GM12878 (cell line): ENCODE measurements around the gene PROC. TPM values are rescaled to one million over a fixed set of nuclear protein-coding genes. Genes with fewer than 3 reads are reported as not detected.

Experiments
- ATAC-seq: fragments of 200-7000 bp; cut with Tn5 transposase; 3 replicates; pipeline ENCODE4 v1.9.1; 2020; ENCODE audit warnings: mild to moderate bottlenecking, moderate library complexity
- BruUV-seq: library from RNA; stranded (reverse); fragments of 400-500 nt; replicated peaks from 2 replicates; lab custom pipeline; 2021; lab: Mats Ljungman, UMichigan
- CTCF ChIA-PET: fragments of 300-600 bp; sonication (Branson Sonifier 250); formaldehyde crosslinking; extraction: SDS; loops from one replicate; lab custom pipeline; 2021; ENCODE audit warnings: inconsistent platforms; lab: Yijun Ruan, JAX
- POLR2A ChIA-PET: fragments of 350-600 bp; formaldehyde crosslinking; extraction: SDS; loops from one replicate; lab custom pipeline; 2021; ENCODE audit warnings: inconsistent platforms; lab: Charles Lee
- RAD21 ChIA-PET: fragments of 300-600 bp; sonication (Branson Sonifier 250); formaldehyde crosslinking; loops from one replicate; lab custom pipeline; 2023; ENCODE audit warnings: antibody characterized with exemption; ENCODE audit not compliant: unreplicated experiment; lab: Charles Lee
- SMC1A ChIA-PET: fragments of 300-600 bp; sonication (Branson Sonifier 250); formaldehyde crosslinking; loops from one replicate; lab custom pipeline; 2023; ENCODE audit not compliant: unreplicated experiment, uncharacterized antibody; lab: Charles Lee
- DNase-seq: peaks from one replicate; pipeline ENCODE4 v3.0.0-alpha.2; 2011; ENCODE audit warnings: low read depth, low spot score
- FAIRE-seq: peaks from 3 replicates; lab custom pipeline; 2011; peaks lifted over from hg19 to GRCh38; lab: Jason Lieb, UNC
- H2AFZ ChIP-seq: 2 replicates; pipeline ENCODE4 v1.6.0; 2011; ENCODE audit warnings: low read depth, low read length, control low read depth; ENCODE audit not compliant: control insufficient read depth
- H3K27ac ChIP-seq: 2 replicates; pipeline ENCODE4 v1.5.1; 2011; ENCODE audit warnings: control low read depth; ENCODE audit not compliant: control insufficient read depth, insufficient read depth
- H3K27me3 ChIP-seq, 2 experiments: replicated peaks in 1 of 2; 2 replicates each; pipeline versions ENCODE4 v1.6.0 to v1.6.1; 2011; ENCODE audit warnings: low read length in 1 of 2; ENCODE audit not compliant: control insufficient read depth in 2 of 2, insufficient read depth in 2 of 2
- H3K36me3 ChIP-seq, 2 experiments: 2 replicates each; pipeline ENCODE4 v1.5.1; 2011; ENCODE audit warnings: low read length in 1 of 2; ENCODE audit not compliant: control insufficient read depth in 2 of 2, insufficient read depth in 2 of 2
- H3K4me1 ChIP-seq: 2 replicates; pipeline ENCODE4 v1.6.1; 2011; ENCODE audit warnings: mild to moderate bottlenecking, low read length, moderate library complexity, mixed read lengths; ENCODE audit not compliant: control insufficient read depth, insufficient read depth
- H3K4me2 ChIP-seq: 2 replicates; pipeline ENCODE4 v1.6.0; 2011; ENCODE audit warnings: control low read depth; ENCODE audit not compliant: control insufficient read depth, insufficient read depth
- H3K4me3 ChIP-seq: fragments of 200-600 bp; sonication (generic); 2 replicates; pipeline ENCODE4 v1.5.1; 2016
- H3K79me2 ChIP-seq: 2 replicates; pipeline ENCODE4 v1.6.0; 2011; ENCODE audit warnings: low read length; ENCODE audit not compliant: control insufficient read depth, insufficient read depth
- H3K9ac ChIP-seq: 2 replicates; pipeline ENCODE4 v1.8.0; 2011; ENCODE audit warnings: low read length, control low read depth, mixed read lengths; ENCODE audit not compliant: control insufficient read depth, insufficient read depth
- H3K9me3 ChIP-seq: replicated peaks from 3 replicates; pipeline ENCODE4 v1.5.1; 2011; ENCODE audit warnings: mild to moderate bottlenecking, low read length; ENCODE audit not compliant: control insufficient read depth, insufficient read depth
- H4K20me1 ChIP-seq: 2 replicates; pipeline ENCODE4 v1.6.0; 2011; ENCODE audit not compliant: control insufficient read depth, insufficient read depth
- BRCA1 ChIP-seq: IDR thresholded peaks from 2 replicates; pipeline ENCODE4 v1.6.1; 2011; ENCODE audit warnings: low read depth, low read length, improper control_type of control experiment
- ESRRA ChIP-seq: IDR thresholded peaks from 2 replicates; pipeline ENCODE4 v1.6.1; 2012; ENCODE audit warnings: mild to moderate bottlenecking, low read length, improper control_type of control experiment
- NFXL1 ChIP-seq: fragments of 450-650 bp; IDR thresholded peaks from 2 replicates; pipeline ENCODE4 v1.6.1; 2017; ENCODE audit warnings: antibody characterized with exemption, mild to moderate bottlenecking, borderline replicate concordance
- POU2F2 ChIP-seq: IDR thresholded peaks from 3 replicates; pipeline ENCODE4 v1.6.1; 2011; ENCODE audit warnings: low read depth, mild to moderate bottlenecking, low read length, borderline replicate concordance
- SMC3 ChIP-seq: IDR thresholded peaks from 2 replicates; pipeline ENCODE4 v1.6.1; 2011; ENCODE audit warnings: low read length, improper control_type of control experiment, borderline replicate concordance
- WRNIP1 ChIP-seq: IDR thresholded peaks from 2 replicates; pipeline ENCODE4 v1.6.1; 2011; ENCODE audit warnings: low read depth, low read length, improper control_type of control experiment, borderline replicate concordance
- YBX1 ChIP-seq: fragments of 450-650 bp; IDR thresholded peaks from 2 replicates; pipeline ENCODE4 v1.6.1; 2016; ENCODE audit warnings: antibody characterized with exemption
- ZBED1 ChIP-seq: IDR thresholded peaks from 2 replicates; pipeline ENCODE4 v1.6.1; 2016; ENCODE audit warnings: borderline replicate concordance
- ZNF274 ChIP-seq: IDR thresholded peaks from one replicate; pipeline ENCODE4 v1.8.0; 2011; ENCODE audit not compliant: insufficient read length, insufficient read depth
- ZZZ3 ChIP-seq: IDR thresholded peaks from 2 replicates; pipeline ENCODE4 v1.6.1; 2011; ENCODE audit warnings: low read depth; ENCODE audit not compliant: control insufficient read depth, insufficient read length
- WGBS: methylation state at CpG from one replicate; pipeline ENCODE4 v1.1.6; 2016; ENCODE audit warnings: low lambda C conversion rate; ENCODE audit not compliant: insufficient replicate concordance, insufficient coverage; ENCODE audit errors: missing lambda C conversion rate; 5-methylcytosine and 5-hydroxymethylcytosine counted together
- in situ Hi-C: fragments of 300-500 bp; cut with MboI; formaldehyde crosslinking; loops from 9 replicates; pipeline ENCODE4 v1.14.3; 2018; ENCODE audit warnings: mixed read lengths
- intact Hi-C: fragments of 100-400 bp; cut with micrococcal nuclease; formaldehyde crosslinking; loops from one replicate; pipeline ENCODE4 v1.14.2; 2022; ENCODE audit not compliant: unreplicated experiment
- polyA plus RNA-seq, 11 experiments: library from polyadenylated mRNA; depleted of rRNA in 4 of 11; unstranded in 6 of 11; stranded (reverse) in 5 of 11; fragments of >200 nt; fragmentation: Nextera tagmentation in 4 of 11; fragmentation: Illumina TruSeq in 1 of 11; extraction: Ambion mirVana in 4 of 11; extraction: Trizol in 1 of 11; gene quantifications; 1 replicate in 1 of 11; 2 replicates in 10 of 11; pipeline versions ENCODE4 v1.2.1 to v1.2.3, GENCODE V29; 2011 to 2016; ENCODE audit warnings: inconsistent platforms in 2 of 11, missing spikeins in 2 of 11, low read depth in 1 of 11
- total RNA-seq, 4 experiments: library from RNA; depleted of rRNA in 3 of 4; stranded (reverse); fragments of >200 nt in 3 of 4; fragmentation: Illumina TruSeq in 1 of 4; extraction: Trizol in 1 of 4; gene quantifications; 2 replicates each; pipeline versions ENCODE4 v1.2.1 to v1.2.3, GENCODE V29; 2013 to 2021
- TF ChIP-seq, protein P1 (sequence below): fragments of 450-650 bp; IDR thresholded peaks from 2 replicates; pipeline ENCODE4 v1.6.1; 2018; ENCODE audit warnings: mild to moderate bottlenecking, low read depth, moderate library complexity; ENCODE audit not compliant: partially characterized antibody
- TF ChIP-seq, protein P2 (sequence below): IDR thresholded peaks from 2 replicates; pipeline ENCODE4 v1.6.1; 2011; ENCODE audit warnings: mild to moderate bottlenecking, low read depth, low read length, moderate library complexity; ENCODE audit not compliant: insufficient replicate concordance

The PROC gene
- total and polyA plus RNA-seq, 10 of the 15 experiments (the other 5 are each of a cell fraction or from before 2014, with no cell fraction given), result not detected

DNA sequence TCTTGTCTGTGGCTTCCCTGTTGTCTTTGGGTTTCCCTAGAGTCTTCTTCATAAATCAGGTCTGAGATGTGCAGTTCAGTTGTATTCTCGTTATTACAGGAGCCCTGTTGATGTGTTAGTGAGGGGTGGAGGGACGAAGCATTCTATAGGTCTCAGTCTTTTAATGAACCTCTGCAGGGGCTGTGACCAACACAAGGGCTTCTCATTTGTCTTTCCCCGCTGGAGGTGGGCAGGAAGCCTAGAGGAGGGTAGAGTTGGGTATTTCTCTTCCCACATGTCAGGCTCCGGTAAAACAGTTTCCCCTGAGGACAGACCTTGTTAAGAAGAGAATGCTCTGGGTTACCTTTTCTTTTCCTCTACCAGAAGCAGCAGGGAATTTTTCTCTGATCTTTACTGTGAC is 31.2 kb downstream of the PROC start:
- no peak for ATAC-seq
- no TSS peak for BruUV-seq
- Histone ChIP-seq H3K27me3 (no peaks in the 10 kb centered on the region), H3K27ac (no peak overlapping the region), H3K36me3 (no peaks in the 10 kb centered on the region), H2AFZ (no peak overlapping the region), H3K4me2 (no peak overlapping the region), H3K9ac (no peak overlapping the region)
- intact Hi-C loops (no loop called here), in situ Hi-C loops (no loop called here)
- ChIA-PET RAD21 (no interaction called here), CTCF (no interaction called here), POLR2A (no interaction called here), SMC1A (no interaction called here)
- 79% methylated on average over 4 of the region's 4 CpGs for WGBS
- no peak for DNase-seq
- no peak for FAIRE-seq
- TF ChIP-seq WRNIP1 (no peak), POU2F2 (no peak), ZZZ3 (no peak), BRCA1 (no peak), ZNF274 (no peak), ESRRA (no peak), ZBED1 (no peak), SMC3 (no peak), NFXL1 (no peak), YBX1 (no peak)
- TF ChIP-seq, protein P1, sequence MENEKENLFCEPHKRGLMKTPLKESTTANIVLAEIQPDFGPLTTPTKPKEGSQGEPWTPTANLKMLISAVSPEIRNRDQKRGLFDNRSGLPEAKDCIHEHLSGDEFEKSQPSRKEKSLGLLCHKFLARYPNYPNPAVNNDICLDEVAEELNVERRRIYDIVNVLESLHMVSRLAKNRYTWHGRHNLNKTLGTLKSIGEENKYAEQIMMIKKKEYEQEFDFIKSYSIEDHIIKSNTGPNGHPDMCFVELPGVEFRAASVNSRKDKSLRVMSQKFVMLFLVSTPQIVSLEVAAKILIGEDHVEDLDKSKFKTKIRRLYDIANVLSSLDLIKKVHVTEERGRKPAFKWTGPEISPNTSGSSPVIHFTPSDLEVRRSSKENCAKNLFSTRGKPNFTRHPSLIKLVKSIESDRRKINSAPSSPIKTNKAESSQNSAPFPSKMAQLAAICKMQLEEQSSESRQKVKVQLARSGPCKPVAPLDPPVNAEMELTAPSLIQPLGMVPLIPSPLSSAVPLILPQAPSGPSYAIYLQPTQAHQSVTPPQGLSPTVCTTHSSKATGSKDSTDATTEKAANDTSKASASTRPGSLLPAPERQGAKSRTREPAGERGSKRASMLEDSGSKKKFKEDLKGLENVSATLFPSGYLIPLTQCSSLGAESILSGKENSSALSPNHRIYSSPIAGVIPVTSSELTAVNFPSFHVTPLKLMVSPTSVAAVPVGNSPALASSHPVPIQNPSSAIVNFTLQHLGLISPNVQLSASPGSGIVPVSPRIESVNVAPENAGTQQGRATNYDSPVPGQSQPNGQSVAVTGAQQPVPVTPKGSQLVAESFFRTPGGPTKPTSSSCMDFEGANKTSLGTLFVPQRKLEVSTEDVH, result no peak
- TF ChIP-seq, protein P2, sequence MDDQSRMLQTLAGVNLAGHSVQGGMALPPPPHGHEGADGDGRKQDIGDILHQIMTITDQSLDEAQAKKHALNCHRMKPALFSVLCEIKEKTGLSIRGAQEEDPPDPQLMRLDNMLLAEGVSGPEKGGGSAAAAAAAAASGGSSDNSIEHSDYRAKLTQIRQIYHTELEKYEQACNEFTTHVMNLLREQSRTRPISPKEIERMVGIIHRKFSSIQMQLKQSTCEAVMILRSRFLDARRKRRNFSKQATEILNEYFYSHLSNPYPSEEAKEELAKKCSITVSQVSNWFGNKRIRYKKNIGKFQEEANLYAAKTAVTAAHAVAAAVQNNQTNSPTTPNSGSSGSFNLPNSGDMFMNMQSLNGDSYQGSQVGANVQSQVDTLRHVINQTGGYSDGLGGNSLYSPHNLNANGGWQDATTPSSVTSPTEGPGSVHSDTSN, result no peak
- TF ChIP-seq, all 136 proteins: peak for 0
- no peaks in the 10 kb centered on the region for H3K79me2 ChIP-seq
- H3K4me3 ChIP-seq, result no peak overlapping the region
- no peaks in the 10 kb centered on the region; the same call in 2 of the 3 replicates for H3K9me3 ChIP-seq
- H4K20me1 ChIP-seq, result no peaks in the 10 kb centered on the region
- no peaks in the 10 kb centered on the region for H3K4me1 ChIP-seq
